GM21360 (cell line): ENCODE measurements around the gene DOCK2.

ENCODE experiments used
- ATAC-seq: cut with Tn5 transposase; IDR thresholded peaks from one replicate; pipeline ENCODE4 v1.9.1; 2021; ENCODE audit warnings: mild to moderate bottlenecking, moderate library complexity; ENCODE audit not compliant: unreplicated experiment

DOCK2 gene

DNA sequence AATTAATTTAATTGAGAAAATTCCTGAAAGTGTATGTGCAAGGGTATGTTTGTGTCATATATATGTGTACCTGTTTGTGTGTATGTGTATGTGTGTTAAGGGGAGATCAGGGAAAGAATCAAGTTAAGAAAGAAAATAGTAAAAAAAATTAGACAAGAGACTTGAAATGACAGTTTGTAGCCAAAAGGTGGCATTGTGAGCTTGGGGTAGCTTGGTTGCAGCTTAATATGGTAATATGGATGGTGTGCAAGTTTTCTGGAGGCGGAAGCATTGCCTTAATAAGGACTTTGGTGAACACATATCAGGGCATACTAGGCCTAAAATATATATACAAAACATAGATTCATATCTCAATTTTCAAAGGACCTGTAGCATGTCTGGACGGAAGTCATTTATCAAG lies 213.3 kb downstream of the DOCK2 start:
- no peak for ATAC-seq

DNA sequence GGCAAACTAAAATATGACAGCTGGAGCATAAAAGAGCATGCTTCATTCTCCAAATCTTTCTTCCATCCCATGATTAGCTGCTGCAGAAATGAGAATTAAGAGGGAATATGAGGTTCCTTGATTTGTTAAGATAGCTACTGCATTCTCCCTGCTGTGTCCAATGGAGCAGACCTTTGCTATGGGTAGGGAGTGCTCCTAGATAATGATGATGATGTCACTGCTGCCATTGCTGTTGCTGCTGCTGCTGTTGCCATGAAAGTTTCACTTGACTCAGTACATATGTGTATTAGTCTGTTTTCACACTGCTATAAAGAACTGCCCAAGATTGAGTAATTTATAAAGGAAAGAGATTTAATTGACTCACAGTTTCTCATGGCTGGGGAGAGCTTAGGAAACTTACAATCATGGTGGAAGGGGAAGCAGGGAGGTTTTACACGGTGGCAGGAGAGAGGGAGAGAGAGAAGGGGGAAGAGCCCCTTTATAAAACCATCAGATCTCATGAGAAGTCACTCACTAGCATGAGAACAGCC lies 214.3 kb downstream of the DOCK2 start:
- no peak for ATAC-seq

DNA sequence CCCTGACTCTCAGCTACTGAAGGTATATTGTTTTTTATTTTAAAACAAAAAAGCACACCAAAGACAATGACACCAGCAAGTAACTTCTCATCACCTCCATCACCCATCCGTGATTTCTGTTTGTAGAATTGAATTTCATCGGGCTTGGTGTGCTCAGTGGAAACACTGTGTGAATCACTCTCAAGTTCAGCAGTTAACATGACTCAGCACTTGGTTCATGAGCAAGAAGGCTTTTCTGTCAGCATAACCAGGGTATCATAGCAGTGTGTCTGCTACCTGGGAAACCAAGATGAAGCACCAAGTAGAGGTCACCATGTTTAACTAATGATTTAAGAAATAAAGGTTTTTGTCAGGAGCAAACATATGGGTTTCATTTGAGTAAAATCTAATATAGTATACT lies 219.5 kb downstream of the DOCK2 start:
- no peak for ATAC-seq

DNA sequence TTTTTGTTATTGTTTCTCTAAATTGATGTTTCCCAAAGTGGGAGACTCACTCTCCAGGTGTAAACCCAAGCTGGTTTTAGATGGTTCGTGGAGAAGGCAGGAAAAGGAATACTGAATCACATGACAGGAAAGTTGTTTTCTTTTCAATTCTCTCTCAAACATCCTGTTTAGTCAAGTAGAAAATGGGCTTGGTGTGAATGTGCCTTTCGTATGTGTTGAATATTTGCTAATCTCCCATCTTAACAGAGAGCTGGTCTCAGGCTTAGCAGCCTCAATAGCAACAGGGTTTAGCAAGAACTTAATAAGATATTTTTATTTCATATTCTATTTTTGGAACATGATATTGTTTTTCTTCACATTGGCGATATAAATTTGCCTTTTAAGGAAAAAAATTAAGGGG lies 223.5 kb downstream of the DOCK2 start:
- no peak for ATAC-seq

DNA sequence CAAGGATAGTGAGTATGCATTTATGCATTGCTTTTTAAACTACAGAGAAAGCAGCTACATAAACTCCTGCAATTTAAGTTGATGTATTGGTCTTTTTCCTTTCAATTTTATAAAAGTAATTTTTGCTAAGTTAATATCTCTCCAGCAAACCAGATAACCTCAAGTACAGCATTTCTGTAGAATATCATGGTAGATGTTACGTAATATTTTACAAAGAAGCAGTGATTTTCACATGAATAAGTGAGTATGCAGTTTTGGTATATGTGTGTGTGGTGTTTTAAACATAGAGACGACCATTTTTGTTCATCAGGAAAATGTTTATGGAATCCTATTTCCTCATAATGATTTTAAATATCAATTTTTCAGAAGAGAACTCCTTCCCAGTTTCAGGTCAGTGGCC lies 224.4 kb downstream of the DOCK2 start:
- ATAC-seq = no peak

DNA sequence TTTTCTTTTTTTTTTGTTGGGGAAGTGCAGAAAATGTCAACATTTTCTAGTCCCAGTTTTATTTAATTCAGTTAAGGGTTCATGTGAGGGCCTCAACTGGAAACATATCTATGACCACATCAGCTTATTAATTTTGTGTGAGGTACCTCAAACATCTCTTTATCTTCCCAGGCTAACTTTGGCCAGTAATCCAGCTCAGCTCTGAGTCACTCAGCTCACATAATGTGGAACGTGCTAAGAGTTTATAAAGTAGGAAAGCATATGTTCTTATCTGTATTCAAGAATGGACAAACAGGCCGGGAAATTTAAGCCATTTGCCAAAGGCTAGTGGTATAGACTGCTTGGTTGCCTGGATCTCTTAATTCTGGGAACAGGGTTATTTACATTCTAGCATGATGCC lies 224.9 kb downstream of the DOCK2 start:
- no peak for ATAC-seq

DNA sequence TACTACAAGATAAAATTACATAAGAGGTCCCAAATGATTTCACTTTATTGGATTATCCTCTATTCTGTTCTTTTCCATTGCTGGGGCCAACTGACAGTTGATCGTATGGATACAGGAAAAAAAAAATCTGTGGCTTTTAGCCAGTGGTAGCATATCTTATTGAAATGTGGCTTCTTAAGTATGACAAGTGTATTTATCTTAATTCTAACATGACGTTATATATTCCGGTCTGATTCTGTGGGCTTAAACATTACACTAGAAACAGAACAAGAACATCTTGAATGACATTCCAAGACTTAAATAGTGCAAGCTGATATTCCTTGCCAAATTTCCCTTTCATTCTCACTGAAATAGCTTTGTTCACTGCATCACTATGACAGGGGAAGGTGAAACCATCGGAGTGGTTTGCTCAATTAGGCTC lies 225.3 kb downstream of the DOCK2 start:
- ATAC-seq = no peak

DNA sequence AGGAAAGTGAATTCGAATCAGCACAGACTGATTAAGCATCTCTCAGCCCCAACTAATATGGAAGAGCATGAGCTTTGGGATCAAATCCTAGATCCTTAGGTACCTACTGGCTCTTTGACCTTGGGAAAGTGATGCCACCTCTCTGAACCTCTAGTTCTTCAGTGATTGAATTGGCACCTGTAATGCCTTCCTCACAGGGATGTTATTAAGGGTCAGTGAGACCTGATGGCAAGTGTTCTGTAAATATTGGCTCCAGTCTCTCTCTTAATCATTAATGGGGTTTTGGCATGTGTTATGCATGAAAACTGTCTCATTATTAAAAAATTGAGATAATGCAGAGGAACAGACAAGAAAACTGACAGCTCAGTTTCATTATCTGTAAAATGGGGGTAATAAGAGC lies 227.4 kb downstream of the DOCK2 start:
- no peak for ATAC-seq

DNA sequence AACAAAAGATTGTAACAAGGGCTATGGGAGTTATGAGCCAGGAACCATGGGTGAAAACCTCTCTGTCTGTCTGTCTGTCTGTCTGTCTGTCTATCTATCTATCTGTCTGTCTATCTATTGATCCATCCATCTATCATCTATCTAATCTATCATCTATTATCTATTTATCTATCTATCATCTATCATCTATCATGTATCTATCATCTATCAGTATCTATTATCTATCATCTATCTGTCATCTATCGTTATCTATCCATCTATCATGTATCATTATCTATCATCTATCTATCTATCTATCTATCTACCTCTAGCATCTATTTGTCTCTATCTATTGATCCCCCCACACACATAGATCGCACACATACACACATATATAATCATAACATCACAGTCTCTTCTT lies 230.3 kb downstream of the DOCK2 start:
- no peak for ATAC-seq

DNA sequence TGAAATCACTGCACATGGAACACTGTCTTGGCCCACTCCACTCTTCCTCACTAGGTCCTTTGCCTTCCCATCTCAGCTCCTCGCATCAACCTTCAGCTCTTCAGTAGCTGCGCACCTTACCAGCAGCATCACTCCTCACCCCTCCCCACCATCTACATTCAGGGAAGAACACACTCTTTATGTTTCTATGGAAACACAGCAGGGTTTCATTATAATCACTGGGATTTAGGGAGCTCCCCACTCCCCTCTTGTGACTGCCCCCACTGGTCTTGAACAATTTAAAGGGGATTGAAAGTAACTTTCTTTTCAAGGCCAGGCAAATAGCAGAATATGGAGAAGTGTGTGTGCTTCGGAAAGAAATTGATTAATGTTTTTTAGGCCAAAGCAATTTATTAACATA lies 232.0 kb downstream of the DOCK2 start:
- ATAC-seq = no peak

DNA sequence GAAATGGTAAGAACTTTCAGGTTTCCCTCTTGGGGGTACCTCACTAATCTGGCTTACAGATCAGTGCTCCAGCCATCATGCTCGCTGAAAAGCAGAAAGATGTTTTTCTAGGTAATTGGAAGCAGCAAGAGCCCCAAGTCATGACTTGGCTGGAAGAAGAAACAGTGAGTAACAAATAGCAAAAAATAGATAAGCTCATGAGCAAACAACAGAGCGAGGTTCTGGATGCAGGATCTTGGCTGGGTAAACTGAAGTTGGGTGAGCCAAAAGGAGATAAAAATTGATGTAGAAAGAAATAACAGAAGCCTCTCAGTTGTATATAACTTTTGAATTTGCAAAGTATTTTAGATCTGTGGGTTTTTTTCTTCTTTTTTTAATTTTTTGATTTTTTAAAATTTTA lies 233.1 kb downstream of the DOCK2 start:
- ATAC-seq = no peak

DNA sequence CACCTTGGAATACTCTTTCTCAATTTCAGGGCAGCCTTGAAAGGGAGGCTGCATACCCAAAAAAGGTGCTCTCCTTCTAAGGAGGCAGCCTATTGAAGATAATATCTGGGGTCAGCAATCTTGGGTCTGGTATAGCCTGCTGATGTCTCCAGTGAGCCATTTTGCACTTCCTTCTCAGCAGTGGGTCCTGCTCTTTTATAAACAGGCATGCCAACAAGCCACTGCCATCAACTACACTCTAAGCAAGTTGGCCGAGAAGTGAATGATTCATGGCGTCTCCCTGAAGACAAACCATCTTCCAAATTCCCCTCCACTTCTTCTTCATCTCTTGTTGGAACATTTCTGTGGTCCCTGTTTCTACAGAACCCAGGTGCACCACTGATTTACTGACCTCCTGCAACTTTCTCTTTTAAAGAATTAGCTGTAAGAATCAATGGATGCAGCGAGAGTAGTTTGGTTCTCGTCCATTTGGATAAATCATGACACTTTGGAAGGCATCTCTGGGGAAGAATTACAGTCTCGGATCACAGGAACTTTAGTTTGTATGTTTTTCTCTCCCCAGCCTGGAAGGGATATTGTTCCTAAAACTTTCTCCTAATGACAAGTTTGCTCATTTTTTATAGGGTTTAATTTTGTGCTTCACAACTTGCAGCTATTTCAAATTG lies 234.9 kb downstream of the DOCK2 start:
- ATAC-seq = no peak

DNA sequence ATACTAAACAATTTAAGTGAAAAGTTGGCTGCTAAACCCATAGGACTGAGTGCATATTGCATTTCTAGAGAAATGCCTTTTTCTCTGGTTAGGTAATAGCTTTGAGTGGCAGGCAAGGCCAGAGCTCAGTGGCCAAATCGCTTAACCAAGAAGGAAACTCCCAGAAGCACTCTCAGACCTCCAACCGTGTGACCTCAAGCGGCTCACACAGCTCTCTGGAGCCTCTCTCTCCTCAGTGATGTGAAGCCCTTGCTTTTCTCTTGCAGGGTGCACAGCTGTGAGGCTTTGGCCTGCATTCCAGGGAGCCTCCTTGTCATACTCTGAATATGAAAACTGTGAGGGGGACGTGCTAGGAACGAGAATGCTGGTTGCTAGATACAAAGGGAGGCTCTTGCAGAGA lies 236.6 kb downstream of the DOCK2 start:
- ATAC-seq = no peak

DNA sequence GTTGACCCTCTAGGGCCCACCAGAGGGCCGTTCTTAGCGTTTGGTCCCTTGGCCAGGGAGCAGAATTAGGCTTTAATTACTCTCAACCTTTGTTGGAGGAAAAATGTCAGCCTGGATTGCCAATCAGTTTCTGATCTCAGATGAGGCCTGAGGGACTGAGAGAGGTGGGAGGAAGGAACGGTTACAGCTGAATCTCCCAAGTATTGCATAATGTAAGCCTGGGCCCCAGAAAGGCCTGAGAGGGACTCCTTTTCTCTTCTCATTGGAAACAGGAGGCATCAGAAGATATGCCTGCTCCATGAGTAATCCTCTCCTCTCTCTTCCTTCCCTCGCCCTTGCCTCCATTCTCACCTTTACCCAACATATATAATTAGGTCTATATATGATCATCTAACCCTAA lies 237.5 kb downstream of the DOCK2 start:
- no peak for ATAC-seq

DNA sequence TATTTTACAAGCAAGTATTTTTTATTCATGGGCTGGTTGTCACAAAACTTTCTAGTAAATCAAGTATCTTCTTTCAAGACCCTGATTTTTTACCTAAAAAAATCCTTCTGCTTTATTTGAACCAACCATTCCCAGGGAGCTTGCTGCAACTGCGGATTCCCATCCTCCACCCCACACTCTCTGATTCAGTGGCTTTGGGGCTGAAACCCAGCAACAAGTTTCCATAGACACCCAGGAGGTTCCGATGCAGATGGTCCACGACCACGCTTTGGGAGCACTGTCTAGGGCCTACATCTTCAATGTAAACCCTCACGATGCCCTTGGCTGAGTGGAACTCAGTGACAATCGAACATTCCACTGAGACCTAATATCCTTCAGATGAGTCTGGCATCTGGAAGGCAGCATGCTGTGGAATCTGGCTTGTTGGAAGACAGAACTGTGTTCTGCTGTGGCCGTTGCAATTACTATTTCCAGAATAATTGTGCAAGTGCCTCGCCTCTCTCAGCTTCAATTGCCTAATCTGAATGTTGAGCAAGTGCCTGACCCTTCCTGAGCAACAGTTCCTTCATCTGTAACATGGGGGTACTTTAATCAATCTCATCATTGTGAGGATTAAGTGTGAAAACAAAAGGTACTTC lies 238.1 kb downstream of the DOCK2 start:
- no peak for ATAC-seq

DNA sequence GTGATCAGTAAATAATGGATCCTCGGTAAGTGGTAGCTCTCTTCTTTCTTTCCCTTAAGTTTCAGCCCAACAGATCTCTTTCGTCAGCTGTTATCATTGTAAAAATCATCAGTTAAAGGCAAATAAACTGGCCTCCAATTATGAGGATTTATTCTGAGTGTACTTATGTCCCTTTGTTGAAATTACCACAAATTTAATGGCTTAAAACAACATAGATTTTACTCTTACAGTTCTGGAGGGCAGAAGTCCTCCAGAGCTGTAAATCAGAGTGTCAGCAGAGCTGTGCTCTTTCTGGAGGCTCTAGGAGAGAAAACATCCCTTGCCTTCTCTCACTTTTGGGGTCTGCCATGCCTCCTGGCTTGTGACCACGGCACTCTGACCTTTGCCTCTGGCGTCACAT lies 238.7 kb downstream of the DOCK2 start:
- no peak for ATAC-seq

DNA sequence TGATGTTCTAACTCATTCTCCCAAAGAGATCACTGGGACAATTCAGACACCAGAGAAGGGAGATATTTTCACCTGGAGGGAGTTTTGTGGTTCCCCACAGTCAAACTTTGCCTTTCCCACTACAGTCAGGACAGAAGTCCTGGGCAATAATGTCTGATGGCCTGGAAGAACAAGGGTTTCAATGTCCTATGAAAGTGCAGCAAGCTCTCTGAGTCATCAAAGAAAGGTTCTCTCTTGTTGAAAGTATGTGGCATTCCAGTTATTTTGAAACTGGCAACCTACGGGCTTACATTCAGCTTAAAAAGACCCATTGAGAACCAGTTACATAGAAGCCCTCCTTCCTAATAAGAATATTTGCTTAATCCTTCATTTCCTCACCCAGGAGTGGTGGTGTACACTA lies 239.3 kb downstream of the DOCK2 start:
- ATAC-seq = no peak

DNA sequence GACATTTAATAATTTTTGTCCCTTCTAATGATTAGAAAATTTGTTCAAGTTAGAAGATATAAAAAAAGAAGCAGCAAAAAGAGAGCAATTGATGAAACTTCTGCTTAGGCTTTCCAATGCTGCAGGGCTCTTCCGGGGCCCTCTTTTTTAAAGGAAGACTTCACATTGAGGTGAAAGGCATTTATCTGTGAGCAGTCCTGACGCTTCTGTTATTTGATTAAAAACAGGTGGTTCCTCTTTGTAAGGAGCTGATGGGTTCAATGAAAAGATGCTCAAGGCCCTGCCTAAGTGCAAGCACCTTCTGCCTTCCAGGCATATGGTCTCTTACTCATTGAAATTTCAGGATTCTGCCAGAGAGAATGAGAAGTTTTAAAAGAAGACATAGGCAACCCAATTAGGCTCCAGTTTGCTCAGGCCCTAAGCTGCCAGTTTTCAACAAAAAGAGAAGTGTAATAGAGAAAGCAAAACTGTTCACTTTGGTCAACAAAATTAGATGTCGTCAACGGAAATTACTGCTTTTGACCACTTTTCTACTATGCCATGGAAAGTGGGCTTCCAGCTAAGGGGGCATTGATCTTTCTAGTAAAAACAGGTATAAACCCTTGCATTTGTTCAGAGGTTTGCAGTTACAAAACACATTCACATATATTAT lies 243.1 kb downstream of the DOCK2 start:
- ATAC-seq = peak; percentile 61

DNA sequence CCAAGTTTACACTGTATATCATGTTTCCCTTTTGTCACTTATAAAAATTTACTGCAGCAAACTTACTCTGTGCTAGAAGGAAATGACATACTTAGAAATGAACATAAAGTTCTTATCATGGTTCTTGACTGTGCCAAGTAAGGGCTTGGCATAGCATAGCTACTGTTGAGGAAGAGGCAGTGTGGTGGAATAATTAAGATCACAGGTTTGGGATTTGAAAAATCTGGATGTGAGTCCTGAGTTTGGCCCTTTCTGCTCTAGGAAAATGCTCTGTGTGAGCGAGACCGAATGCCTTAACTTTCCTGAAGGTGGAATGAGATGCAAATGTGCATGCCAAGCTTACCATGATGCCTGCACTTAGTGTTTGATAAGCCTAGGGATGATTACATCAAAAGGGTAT lies 243.7 kb downstream of the DOCK2 start:
- no peak for ATAC-seq

DNA sequence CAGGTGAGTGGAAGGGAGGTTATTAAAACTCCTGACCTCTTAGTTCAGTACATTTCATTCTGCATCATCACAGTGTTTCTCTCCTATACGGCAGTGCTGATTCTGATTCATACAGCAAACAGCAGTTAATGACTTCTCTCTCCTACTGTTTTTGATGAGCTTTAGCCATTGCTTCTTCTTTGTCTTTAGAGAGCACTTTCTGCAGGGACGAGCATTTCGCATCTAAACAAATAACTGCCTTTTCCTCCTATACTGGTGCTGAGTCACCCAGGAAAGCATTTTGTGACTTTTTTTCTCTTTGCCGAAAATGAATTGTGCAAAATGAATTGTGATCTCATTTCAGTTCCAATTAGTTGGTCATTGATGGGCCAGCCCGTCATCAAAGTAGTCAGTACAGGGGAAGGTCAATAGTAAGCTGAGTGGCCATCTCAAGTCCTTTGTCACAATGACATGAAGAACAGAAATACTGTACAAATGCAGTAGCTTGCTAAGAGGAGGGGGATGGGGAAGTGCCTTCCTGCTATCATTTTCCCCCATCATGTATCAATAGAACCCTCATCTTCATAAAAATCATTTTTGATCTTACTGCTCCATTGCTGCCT lies 244.7 kb downstream of the DOCK2 start:
- ATAC-seq = no peak

DNA sequence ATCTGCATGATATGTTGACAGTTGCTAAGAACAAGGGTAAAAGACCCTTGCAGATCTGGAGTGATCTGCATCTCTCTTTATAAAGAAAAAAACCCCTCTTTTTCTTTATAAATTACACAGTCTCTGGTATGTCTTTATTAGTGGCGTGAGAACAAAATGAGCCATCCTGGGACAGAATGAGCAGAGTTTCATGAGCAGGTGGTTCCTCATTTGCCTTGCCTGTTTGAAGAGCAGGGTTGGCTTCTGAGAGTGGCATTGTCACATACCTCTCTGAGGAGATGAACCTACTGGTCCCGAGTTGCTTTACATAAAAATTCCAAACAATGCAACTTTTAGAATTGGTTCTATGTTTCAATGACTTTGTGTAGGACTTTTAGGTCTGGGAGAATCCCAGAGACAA lies 249.0 kb downstream of the DOCK2 start:
- ATAC-seq = no peak

DNA sequence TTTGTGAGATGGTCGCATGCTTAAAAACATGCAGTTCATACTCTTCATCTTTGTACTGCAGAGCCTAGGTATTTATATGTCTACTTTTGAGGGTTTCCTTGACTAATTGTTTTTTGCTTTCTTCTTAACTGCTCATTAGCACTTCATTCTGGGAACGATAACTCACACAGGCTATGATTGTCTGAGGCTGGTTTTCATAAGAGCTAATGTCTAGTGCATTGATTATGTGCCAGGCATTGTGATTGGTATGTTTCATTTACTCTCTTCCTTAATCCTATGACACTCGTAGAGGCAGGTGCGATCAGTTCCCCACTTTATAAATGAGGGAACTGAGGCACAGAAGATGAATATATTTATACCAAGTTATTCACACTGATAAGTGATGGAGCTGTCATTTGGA lies 249.6 kb downstream of the DOCK2 start:
- ATAC-seq = no peak
